Activated CD4-positive, alpha-beta T cell treated with anti-CD3 and anti-CD28 coated beads, Interleukin-2, amount 50 U/mL, for 16 hours (primary cell): ENCODE data around the gene ELAC2.
A peak's percentile ranks its signal among the peaks of the same experiment; 100 is the strongest.

Experiments used
- DNase-seq: peaks from one replicate; pipeline ENCODE4 v3.0.0-alpha.2; 2020

Gene ELAC2

DNA sequence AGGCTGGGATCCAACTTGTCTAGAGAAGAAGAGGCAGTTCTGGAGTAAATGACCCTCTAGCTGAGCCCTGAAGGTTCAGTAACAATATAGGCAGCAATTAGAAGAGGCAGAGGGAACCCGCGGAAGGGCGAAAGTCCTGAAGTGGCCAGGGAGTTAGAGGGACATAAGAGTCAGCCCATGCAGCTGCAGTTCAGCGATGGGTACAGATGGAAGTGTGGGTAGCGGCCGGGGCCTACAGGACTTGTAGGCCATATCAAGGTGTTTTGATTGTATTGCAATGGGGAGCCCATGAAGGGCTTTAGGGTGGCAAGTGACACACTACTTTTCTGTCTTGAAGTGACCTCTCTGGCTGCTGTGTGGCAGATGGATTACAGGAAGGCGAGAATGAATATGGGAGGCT is 3.0 kb downstream of the ELAC2 start:
- no peak for DNase-seq

DNA sequence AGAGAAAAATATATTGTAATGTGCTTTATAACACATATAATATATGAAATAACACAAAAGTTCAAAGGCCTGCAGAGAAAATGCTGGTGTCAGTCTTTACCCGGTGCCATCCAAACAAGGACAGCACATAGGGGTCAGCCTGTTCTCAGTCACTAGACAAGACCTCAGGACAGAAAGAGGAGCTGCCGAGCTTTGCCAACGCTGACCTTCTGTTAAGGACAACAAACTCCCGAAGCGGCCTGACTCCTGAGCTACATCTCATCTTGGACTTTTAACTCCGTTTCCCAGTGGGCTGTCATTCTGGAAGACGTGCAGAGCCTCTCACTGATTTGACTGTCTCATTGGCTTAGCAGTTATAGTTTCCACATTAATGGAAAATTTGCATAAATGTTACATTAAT is 6.9 kb downstream of the ELAC2 start:
- no peak for DNase-seq

DNA sequence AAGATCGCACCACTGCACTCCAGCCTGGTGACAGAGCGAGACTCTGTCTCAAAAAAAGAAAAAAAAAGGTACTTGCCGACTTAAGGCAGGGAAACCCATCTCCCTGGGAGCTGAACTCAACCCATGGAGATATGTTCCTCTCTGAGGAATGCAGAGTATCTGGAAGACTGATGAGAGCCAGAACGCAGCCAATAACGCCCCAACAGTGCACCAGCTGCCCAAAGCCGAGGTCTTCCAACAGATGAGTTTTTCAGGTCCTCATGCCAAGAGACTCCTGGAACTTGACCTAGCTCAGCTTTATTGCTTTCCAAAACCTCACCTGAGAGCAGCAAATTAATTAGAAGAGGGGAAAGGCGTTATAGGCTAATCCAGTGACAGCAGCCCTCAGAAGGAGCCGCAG is 9.4 kb downstream of the ELAC2 start:
- no peak for DNase-seq

DNA sequence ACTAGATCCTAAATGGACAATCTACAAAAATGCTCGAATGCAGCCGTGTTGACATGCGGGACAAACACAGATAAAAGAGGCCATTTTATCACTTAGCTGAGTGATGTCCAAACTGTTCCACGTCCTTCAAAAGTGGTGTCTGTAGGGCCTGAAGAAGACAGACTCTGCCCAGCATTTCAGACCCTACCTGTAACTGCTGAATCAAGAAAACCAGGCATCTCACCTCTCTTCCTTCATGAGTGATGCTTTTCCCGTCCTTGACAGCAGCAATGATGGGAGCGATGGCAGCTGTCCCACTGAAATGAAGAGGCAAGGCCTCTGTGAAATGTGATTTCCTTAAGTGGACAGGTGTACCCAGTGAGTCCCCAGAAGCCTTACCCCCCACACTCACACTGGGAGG is 12.3 kb downstream of the ELAC2 start:
- DNase-seq, result no peak

DNA sequence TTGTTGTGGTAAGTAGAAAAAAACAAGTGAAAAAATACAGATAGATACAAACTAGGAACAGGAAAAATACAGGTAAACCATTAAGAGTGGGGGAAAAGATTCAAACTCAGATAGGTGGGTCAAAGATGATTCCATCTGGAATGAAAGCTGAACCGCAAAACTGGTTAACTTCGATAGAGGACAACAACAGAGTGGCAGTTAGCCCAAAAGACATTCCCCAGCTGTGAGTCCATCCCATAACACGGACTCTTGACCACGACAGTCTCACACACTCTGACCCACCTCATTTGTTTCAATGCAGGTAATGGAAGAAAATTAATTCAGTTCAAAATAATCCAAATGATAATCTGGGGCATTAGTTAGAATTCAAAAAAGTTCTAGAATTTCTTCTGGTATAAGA is 13.5 kb downstream of the ELAC2 start:
- DNase-seq, result no peak

DNA sequence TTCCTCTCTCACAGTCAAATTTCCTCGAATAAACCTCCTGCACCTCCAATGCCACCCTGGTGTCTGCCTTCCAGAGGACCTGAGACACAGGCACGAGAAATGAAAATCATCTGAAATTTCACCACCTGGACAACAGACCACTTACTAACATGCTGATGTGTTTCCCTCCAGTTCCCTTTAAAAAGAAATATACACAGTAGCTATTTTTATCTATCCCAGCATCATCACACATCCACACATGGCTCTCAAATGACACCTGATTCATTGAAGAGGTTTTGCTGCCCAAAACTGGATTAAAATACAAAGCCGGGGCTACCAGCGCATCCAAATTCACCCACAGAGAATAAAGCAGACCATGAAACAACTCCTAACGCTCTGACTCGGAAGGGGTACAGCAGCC is 13.9 kb downstream of the ELAC2 start:
- no peak for DNase-seq

DNA sequence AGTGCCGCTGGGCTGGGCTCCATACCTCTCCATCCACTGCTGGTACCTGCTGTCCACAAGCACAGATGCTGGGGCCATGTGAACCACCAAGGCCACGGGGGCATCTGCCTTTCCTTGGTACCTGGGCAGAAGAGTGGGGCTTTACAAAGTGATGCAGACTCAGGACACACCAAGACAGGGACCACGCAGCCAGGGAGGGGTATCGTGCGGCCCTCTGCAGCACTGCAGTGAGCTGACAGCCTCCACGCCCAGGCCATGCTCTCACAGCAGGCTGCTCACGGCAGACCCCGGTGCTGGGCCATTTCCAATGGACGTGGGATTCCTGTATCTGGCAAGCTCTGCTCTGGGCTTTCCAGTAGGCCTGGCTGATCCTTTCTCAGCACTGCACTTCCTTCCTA is 14.4 kb downstream of the ELAC2 start:
- no peak for DNase-seq

DNA sequence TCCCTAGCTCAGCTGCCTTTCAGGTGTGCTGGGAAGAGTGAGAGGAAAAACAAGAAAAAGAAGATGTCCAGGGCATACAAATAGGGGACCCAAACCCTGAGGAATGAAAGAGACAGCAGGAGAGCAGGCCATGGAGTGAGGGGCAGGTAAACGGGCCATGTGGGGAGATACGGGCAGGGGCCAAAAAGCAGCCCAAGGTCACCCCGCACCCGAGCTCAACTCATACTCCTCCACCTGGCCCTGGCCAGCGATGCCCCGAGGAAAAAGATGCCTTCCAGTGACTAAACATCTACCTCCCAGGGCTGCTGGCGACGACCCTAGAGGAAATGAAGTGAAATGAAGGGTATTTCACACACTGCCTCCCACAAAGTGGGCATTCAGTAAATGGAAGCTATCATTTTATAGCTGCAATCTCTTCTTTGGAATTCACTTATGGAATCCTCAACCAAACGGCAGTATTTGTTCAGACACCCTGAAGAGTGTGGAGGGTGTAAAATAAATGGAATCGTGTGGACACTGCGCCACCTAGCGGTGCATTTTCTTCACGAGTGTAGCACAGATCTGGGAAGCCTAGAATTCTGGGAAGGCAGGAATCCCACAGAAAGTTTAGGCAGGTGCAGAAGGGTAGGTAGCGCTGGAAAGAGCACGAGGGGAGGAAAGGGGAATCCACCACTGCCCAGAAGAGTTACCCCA is 14.9 kb downstream of the ELAC2 start:
- peak; percentile 26 for DNase-seq

DNA sequence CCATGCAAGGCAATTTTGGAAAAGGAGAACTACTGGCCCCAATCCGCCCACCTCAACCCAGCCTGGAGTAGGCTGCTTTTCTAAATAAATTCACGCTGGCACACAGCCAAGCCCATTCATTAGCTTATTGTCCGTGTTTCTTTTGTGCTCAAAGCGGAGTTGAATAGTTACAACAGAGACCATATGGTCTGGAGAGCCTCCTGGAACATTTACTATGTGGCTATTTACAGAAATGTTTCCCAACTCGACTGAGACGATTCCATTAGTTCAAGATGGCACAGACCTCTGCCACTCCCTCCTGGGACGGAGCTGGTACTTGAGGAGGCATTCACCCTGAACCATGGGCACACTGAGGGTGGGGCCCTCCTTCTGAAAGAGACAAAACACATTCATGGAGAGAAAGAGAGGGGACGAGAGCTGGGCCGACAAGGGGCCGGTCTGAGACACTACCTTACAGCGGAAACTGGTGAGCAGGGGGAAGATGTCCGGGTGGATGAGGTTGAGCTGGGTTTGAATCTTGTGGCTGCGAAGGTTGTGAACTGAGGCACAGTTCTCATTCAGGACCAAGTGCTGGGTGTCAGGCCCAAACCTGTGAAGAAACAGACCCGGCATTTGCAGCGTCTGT is 15.7 kb downstream of the ELAC2 start:
- DNase-seq, result no peak

DNA sequence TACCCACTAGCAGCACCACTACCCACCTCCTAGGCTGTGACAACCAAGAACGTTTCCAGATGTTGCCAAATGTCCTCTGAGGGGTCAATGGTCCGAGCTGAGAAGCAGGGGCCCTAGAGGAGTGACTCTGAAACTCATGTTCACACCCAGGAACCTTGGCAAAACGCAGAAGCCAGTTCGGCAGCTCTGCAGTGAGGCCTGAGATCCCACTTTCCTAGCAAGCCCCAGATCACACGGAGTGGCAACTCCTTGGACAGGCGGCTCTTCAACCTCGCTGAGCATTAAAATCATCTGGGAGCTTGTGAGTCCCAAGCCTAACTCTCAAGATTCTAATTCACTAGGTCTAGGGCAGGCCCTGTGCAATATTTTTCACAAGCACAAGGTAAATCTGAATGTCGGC is 17.3 kb downstream of the ELAC2 start:
- DNase-seq, result no peak

DNA sequence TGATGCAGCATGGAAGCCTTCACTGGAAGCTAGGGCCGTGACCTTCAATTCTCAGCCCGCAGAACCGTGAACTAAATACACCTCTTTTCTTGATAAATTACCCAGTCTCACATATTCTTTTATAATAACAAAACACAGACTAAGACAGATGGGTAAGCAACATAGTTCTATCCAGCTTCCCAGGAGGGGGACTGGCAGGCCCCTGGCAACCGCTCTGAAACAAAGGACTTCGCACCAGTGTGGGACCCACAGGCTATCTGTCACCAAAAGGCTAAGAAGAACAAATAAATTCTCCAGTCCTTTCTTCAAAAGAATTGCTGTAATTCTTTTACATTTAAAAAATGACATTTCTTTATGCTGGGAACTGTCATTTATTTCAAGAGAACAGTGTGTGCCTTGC is 19.0 kb downstream of the ELAC2 start:
- DNase-seq, result no peak

DNA sequence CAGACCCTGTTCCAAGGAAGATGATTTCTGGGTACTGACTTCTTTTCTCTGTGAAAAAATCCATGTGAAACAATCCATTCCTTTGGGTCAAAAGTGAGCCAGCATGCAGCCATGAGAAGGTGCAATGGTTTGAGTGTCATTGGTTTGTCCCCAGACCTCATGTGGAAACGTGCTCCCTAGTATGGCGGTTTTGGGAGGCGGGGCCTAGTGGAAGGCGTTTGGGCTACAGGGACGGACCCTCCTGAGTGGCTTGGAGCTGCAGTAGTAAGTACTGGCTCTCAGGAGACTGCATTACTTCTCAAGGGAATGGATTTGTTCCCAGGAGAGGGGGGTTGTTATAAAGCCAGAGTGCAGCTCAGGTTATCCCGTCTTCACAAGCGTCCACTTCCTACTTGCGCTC is 19.4 kb downstream of the ELAC2 start:
- DNase-seq, result no peak

DNA sequence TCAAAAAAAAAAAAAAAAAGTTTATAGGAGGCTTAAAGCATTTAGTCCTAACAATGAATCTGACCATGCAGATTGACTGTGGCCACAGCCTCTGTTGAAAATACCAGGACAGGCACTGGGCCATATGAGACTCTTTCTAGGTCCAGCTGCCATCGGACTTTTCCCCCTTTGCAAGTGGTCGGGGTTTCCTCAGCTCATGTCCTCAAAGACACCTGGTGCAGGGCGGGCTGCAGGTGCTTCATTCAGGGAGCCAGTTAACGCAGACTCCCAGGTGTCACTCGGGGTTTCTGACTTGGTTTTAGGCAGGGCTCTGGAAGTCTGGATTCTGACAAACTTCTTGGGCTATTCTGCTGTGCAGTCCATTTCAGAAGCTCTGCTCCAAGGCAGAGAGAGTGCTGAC is 20.9 kb downstream of the ELAC2 start:
- DNase-seq, result no peak

DNA sequence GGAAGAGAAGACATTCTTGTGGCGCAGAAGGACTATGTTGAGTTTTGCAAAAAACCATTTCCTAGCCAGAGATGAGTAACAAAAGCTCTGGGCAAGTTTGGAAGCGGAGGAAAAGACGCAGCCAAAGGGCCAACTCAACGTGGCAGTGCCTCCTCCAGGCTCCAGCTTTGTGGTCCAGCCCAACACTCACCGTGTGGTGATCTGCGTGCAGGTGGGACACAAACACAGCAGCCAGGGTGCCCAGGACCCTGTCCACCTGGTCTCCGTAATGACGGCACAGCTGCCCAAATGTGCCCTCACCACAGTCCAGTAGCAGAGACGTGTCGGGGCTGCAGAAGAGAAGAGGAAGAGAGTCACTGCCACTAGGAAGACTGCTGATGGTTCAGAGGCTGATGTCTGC is 21.5 kb downstream of the ELAC2 start:
- DNase-seq, result no peak

DNA sequence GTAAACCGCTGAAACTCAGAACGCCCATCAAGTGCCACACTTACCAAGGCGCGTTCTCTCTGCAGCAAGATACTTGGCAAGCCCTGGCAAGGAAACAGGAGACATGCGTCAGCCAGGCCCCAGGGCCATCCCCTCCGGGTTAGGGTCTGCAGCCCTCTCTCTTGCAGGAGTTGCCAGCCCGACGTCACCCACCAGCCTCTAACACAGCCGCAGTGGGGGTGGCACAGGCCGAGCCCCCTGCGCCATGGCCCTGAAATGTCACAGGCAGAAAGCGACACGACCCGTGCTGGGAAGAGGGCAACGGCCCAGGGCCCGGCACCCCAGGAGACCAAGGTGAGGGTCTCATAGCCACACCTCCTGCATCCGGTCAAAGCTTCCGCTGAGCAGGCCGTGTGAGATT is 21.9 kb downstream of the ELAC2 start:
- no peak for DNase-seq

DNA sequence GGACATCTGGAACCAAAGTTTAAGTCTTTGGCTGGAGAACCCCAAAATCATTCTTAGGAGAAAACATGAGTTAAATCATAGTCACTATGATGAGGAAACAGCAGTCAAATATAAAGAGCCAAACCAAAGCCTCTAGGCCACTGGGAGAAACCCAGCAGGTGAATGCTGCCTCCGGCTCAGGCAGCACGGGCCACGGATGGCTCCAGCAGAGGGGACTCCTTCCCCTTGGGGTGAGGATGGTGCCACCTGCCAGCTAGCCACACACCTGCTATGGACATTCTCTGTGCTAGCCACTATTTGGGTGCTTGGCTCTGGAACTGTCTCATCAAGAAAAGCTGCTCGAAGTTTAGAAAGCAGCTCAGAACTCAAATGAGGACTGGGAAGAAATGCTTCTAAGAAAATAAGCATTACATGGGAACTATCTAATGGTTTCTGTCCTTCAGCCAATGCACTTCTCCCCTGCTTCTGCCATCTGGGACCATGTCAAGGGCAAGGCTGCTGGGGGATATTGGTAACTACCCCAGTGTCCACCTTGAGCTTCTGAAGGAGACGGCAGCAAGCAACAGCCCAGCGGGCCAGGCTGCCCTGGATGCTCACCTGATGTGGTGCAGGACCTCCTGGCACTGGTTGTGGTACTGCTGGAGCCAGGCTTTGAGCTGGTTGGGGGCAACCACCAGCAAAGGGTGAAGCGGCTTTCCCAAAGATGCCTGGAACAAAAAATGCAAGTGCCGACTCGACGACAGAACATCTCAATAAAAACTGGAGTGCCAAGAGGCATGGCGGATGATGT is 22.5 kb downstream of the ELAC2 start:
- no peak for DNase-seq

DNA sequence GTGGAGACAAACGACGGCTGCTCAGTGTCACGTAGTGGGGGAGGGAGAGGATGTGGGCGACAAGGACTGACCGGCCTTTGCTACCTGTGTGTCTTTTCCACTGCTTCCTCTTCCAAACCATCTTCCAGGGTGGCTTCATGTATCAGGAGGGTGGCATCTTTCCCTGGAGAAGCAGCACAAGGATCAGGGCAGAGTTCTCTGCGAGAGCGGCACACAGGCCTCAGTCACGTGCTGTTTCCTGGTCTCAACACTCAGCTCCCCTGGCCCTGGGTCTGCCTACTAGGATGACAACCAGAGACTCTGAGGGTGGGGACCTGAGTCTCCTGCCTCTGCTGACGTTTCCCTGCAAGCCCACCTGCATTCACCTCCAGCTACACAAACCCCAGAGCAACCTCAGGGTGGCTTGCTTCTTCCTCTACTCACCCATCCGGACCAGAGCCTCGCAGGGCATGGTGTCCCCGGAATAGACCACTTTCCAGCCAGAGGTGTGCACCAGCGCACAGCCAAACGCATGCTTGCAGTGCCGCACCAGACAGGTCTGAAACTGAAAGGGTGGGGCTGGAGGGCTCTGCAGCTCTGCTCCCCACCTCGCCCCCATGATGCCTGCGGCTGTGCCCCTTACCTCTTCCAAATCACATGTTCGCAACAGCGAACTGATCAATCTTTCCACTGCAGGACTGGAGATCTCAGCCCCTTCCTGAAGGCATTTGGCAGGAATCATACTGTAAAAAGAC is 23.3 kb downstream of the ELAC2 start:
- no peak for DNase-seq

DNA sequence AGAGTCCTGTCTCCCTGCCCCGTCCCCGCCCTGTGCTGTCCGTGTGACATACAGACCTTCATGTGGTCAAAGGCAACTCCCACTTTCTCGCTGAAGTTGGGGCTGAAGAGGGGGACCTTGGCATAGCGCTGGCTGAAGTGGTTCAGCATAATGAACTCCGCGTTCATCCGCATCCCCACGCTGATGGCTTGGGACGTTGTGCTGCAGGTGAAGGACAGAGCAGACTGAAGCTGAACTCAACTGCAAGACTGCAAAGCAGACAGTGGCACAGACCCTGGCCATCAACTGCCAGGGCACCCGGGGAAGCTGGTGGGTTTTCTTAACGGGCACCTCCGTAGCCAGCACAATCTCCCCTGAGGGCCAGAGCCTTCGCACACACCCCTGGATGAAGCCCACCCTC is 24.2 kb downstream of the ELAC2 start:
- DNase-seq, result no peak

DNA sequence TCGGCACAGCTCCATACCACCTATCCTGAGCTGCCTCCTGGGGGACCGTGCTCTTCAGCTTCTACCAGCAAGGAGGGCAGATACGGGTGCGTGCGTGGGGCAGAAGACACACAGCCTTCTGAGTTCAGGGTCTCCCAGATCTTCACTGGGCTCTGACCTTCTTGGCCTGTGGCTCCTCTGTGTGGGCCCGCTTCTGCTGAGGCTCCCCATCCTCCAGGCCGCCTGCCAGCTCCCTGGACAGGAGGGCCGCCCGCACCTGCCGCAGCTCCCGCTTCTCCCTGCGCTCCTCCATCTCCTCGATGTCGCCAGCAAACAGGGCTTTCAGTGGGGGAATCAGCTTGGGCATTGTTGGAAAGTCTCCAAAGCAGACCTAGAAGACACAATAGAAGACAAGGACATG is 25.2 kb downstream of the ELAC2 start:
- no peak for DNase-seq

DNA sequence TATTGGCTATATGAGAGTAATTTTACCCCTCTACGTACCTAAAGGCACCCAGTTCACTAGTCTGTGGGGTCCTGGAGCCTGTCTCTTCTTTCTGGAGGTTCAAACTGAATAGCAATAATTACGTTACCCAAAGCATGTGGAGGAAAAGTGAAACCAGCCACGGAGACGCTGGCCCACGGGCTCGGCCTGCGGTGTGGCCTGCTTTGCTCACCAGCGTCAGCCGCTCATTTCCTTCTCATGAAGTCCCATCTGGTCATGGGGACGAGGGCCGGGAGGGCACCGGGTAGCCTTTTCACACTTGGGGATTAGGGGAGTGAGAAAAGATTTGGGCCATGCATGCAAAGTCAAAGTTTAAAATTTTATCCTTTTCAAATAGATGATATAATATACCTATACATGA is 26.9 kb downstream of the ELAC2 start:
- DNase-seq, result no peak

DNA sequence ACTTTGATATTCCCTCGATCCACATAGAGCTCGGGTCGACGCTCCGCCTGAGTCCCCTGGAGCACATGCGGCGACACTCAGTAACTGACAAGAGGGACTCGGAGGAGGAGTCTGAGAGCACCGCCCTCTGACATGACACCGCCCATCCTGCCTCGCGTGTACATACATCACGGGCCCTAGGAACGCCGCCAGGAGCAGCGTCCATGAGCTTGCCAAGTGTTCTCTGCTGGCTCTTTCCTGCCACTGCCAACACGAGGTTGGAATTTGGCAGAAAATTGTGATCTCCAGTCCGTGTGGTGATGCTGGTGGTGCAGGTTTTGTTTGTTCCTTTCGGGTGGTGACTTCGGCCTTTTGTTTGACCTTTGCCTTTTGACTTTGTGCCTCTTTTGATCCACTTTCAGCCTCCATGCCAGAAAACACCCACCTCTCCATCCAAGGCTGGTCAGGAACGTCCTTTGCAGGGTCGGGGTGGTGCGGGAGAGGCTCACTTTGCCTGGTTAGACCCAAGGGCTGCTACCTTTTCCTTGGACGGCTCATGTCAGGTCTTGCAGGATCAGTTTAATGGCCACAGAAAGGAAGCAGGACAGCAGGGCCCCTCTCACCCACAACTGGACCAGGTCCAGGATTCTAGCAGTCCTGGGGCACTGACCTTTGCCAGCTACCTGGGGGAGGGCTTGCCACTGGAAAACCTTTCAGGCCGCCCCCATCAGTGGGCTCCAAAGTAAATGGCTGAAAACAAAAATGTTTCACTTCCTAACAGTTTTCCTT is 27.6 kb downstream of the ELAC2 start:
- DNase-seq, result no peak

DNA sequence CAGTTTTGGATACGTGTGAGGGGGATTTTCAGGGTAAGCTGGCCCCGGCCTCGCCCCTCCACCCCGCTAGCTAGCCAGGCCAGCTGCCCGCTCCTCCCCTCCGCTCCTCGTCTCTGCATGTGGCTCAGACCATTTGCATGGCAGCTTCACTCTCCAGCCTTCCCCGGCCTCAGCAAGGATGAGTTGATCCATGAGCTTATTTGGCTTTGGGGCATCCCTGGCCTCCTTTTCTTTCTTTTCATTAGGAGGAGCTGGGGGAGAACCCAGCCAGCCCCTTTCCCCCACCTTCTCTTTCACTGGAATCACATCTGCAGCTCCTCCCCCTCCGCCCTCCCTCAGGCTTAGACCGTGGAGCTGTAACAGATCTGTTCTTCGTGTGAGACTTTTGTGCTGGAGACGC is 30.7 kb downstream of the ELAC2 start:
- no peak for DNase-seq
